ENCODE measurements around the gene MTHFD2L.

MTHFD2L gene

DNA sequence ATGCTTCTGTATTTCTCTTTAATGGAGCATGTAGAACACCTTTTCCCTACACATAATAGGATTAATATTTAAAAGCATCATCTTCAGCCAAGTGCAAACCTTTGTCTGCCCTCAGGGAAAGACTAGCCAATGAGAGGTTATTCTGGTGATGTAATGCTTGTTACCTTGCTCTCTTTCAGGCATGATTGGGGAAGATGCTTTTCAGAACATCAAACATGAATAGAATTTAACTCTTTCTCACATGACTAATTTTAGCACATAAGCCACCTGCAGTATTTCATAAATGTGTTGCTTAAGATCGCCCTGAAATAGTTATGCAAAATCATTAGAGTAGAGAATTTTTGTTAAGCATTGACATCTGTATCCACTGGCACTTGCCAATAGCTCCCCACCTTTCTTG lies 139.6 kb downstream of the MTHFD2L start:
- no peak for TF ChIP-seq FOXM1 (IDR thresholded peaks at IDR 0.05; ENCODE audit: borderline replicate concordance, low read depth)
- TF ChIP-seq NFIC (IDR thresholded peaks at IDR 0.05) = no peak
- TF ChIP-seq YY1 (IDR thresholded peaks at IDR 0.05; ENCODE audit: low read depth) = no peak
- TF ChIP-seq, protein P1, sequence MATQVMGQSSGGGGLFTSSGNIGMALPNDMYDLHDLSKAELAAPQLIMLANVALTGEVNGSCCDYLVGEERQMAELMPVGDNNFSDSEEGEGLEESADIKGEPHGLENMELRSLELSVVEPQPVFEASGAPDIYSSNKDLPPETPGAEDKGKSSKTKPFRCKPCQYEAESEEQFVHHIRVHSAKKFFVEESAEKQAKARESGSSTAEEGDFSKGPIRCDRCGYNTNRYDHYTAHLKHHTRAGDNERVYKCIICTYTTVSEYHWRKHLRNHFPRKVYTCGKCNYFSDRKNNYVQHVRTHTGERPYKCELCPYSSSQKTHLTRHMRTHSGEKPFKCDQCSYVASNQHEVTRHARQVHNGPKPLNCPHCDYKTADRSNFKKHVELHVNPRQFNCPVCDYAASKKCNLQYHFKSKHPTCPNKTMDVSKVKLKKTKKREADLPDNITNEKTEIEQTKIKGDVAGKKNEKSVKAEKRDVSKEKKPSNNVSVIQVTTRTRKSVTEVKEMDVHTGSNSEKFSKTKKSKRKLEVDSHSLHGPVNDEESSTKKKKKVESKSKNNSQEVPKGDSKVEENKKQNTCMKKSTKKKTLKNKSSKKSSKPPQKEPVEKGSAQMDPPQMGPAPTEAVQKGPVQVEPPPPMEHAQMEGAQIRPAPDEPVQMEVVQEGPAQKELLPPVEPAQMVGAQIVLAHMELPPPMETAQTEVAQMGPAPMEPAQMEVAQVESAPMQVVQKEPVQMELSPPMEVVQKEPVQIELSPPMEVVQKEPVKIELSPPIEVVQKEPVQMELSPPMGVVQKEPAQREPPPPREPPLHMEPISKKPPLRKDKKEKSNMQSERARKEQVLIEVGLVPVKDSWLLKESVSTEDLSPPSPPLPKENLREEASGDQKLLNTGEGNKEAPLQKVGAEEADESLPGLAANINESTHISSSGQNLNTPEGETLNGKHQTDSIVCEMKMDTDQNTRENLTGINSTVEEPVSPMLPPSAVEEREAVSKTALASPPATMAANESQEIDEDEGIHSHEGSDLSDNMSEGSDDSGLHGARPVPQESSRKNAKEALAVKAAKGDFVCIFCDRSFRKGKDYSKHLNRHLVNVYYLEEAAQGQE (IDR thresholded peaks at IDR 0.05; ENCODE audit: low read depth) = no peak
- TF ChIP-seq CREB1 (IDR thresholded peaks at IDR 0.05; ENCODE audit: low read depth) = no peak
- no peak for TF ChIP-seq EGR1 (IDR thresholded peaks at IDR 0.05)

DNA sequence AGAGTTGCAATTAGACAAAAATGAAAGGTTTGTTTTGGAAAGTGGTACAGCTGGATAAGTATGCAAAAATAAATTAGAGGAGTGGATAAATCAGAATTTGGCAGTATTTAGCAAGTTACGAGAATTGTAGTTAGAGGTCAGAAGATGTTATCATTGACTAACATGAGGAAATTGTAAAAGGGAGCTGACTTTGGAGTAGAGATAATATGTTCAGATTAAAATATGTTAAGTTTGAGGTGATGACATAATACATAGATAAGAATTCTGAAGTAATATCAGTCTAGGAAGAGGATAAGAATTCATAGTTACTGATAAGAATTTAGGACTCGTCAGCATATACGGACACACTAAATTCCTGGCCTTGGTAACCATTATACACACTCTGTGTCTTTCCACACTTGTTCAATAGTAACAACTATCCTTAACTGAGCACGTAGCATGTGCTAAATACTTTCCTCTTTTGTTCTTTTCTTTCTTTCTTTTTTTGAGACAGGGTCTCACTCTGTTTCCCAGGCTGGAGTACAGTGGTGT lies 146.2 kb downstream of the MTHFD2L start:
- TF ChIP-seq NFIC (IDR thresholded peaks at IDR 0.05) (no peak), MAX (IDR thresholded peaks at IDR 0.05) (no peak), TCF12 (IDR thresholded peaks at IDR 0.05; ENCODE audit: low read depth) (no peak), RAD21 (IDR thresholded peaks at IDR 0.05; ENCODE audit: low read depth) (no peak), CEBPB (IDR thresholded peaks at IDR 0.05) (no peak), CREB1 (IDR thresholded peaks at IDR 0.05; ENCODE audit: low read depth) (no peak), YY1 (IDR thresholded peaks at IDR 0.05; ENCODE audit: low read depth) (no peak), TEAD4 (IDR thresholded peaks at IDR 0.05) (no peak), FOXM1 (IDR thresholded peaks at IDR 0.05; ENCODE audit: borderline replicate concordance, low read depth) (no peak), EGR1 (IDR thresholded peaks at IDR 0.05) (no peak), ZBTB7A (IDR thresholded peaks at IDR 0.05; ENCODE audit: low read depth) (no peak)
- TF ChIP-seq, protein P1 (IDR thresholded peaks at IDR 0.05; ENCODE audit: low read depth) = no peak
- TF ChIP-seq, protein P2, sequence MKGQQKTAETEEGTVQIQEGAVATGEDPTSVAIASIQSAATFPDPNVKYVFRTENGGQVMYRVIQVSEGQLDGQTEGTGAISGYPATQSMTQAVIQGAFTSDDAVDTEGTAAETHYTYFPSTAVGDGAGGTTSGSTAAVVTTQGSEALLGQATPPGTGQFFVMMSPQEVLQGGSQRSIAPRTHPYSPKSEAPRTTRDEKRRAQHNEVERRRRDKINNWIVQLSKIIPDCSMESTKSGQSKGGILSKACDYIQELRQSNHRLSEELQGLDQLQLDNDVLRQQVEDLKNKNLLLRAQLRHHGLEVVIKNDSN (IDR thresholded peaks at IDR 0.05) = no peak

- TF ChIP-seq TAF1 (IDR thresholded peaks at IDR 0.05; ENCODE audit: low read depth) (no peak), CREB1 (IDR thresholded peaks at IDR 0.05; ENCODE audit: low read depth) (no peak), EGR1 (IDR thresholded peaks at IDR 0.05) (no peak), TEAD4 (IDR thresholded peaks at IDR 0.05) (no peak), EP300 (IDR thresholded peaks at IDR 0.05; ENCODE audit: borderline replicate concordance) (no peak), MAX (IDR thresholded peaks at IDR 0.05) (no peak), FOXM1 (IDR thresholded peaks at IDR 0.05; ENCODE audit: borderline replicate concordance, low read depth) (no peak), ZBTB7A (IDR thresholded peaks at IDR 0.05; ENCODE audit: low read depth) (no peak), RAD21 (IDR thresholded peaks at IDR 0.05; ENCODE audit: low read depth) (no peak), NFIC (IDR thresholded peaks at IDR 0.05) (no peak)
These were observed 147.1 kb downstream of the MTHFD2L start for GRCh38 chr4:74305000-74305399.

GRCh38 chr4:74307170-74307569 lies 149.3 kb downstream of the MTHFD2L start:
- no peak for TF ChIP-seq TCF12 (IDR thresholded peaks at IDR 0.05; ENCODE audit: low read depth)
- no peak for TF ChIP-seq YY1 (IDR thresholded peaks at IDR 0.05; ENCODE audit: low read depth)
- no peak for TF ChIP-seq NFIC (IDR thresholded peaks at IDR 0.05)
- TF ChIP-seq RAD21 (IDR thresholded peaks at IDR 0.05; ENCODE audit: low read depth) = no peak
- no peak for TF ChIP-seq ZBTB7A (IDR thresholded peaks at IDR 0.05; ENCODE audit: low read depth)
- no peak for TF ChIP-seq CREB1 (IDR thresholded peaks at IDR 0.05; ENCODE audit: low read depth)
- no peak for TF ChIP-seq EGR1 (IDR thresholded peaks at IDR 0.05)
- TF ChIP-seq, protein P2 (IDR thresholded peaks at IDR 0.05) = no peak
- TF ChIP-seq TEAD4 (IDR thresholded peaks at IDR 0.05) = no peak
- no peak for TF ChIP-seq CEBPB (IDR thresholded peaks at IDR 0.05)
- TF ChIP-seq TAF1 (IDR thresholded peaks at IDR 0.05; ENCODE audit: low read depth) = no peak
- no peak for TF ChIP-seq EP300 (IDR thresholded peaks at IDR 0.05; ENCODE audit: borderline replicate concordance)
- TF ChIP-seq, protein P1 (IDR thresholded peaks at IDR 0.05; ENCODE audit: low read depth) = no peak

Data from Ishikawa (cell line).